Dermis microvascular lymphatic vessel endothelial cell (primary cell): ENCODE measurements around the gene ALCAM. TPM values are rescaled to one million over a fixed set of nuclear protein-coding genes. Genes with fewer than 3 reads are reported as not detected.

Source experiments
- DNase-seq, 2 donors: peaks; one replicate each; pipeline versions ENCODE4 v3.0.0 to v3.0.0-alpha.2; 2010; ENCODE audit warnings: low read depth in 2 of 2
- total RNA-seq: library from RNA; depleted of rRNA; stranded (reverse); fragments of >200 nt; gene quantifications from 2 replicates; pipeline ENCODE4 v1.2.1, GENCODE V29; 2014

Gene ALCAM
- total RNA-seq, 1 donor from 2014 or later = 45.2 TPM

- no peak for DNase-seq
Observed at GRCh38 chr3:105427332-105427731, 60.6 kb downstream of the ALCAM start.

- DNase-seq = no peak
Observed at GRCh38 chr3:105429034-105429762, 62.5 kb downstream of the ALCAM start.

GRCh38 chr3:105430455-105430854 is 63.7 kb downstream of the ALCAM start:
- no peak for DNase-seq

GRCh38 chr3:105431200-105431599 is 64.5 kb downstream of the ALCAM start:
- DNase-seq = no peak

- no peak for DNase-seq
Observed at GRCh38 chr3:105435277-105435676, 68.6 kb downstream of the ALCAM start.

GRCh38 chr3:105436687-105437086 is 70.0 kb downstream of the ALCAM start:
- DNase-seq = no peak

- DNase-seq = no peak
Observed at GRCh38 chr3:105440113-105440512, 73.4 kb downstream of the ALCAM start.

GRCh38 chr3:105444725-105445124 is 78.0 kb downstream of the ALCAM start:
- DNase-seq = no peak

- DNase-seq = no peak
Observed at GRCh38 chr3:105448338-105448982, 81.8 kb downstream of the ALCAM start.

- DNase-seq = no peak
Observed at GRCh38 chr3:105449414-105449813, 82.7 kb downstream of the ALCAM start.

- no peak for DNase-seq
Observed at GRCh38 chr3:105456017-105456416, 89.3 kb downstream of the ALCAM start.

- no peak for DNase-seq
Observed at GRCh38 chr3:105458518-105459215, 92.0 kb downstream of the ALCAM start.

- peak in 1 of 2 donors; percentile 10 for DNase-seq
Observed at GRCh38 chr3:105459566-105460290, 93.0 kb downstream of the ALCAM start.

- no peak for DNase-seq
Observed at GRCh38 chr3:105463620-105464019, 96.9 kb downstream of the ALCAM start.

- DNase-seq = no peak
Observed at GRCh38 chr3:105465251-105465853, 98.6 kb downstream of the ALCAM start.

GRCh38 chr3:105466072-105466471 is 99.4 kb downstream of the ALCAM start:
- DNase-seq = no peak

GRCh38 chr3:105466495-105467404 is 100.0 kb downstream of the ALCAM start:
- no peak for DNase-seq

GRCh38 chr3:105470851-105471250 is 104.1 kb downstream of the ALCAM start:
- peak in 1 of 2 donors; percentile 6 for DNase-seq

GRCh38 chr3:105473521-105474223 is 107.0 kb downstream of the ALCAM start:
- no peak for DNase-seq

- no peak for DNase-seq
Observed at GRCh38 chr3:105480768-105481167, 114.1 kb downstream of the ALCAM start.
